HG03280 (cell line): Measurements from ENCODE around the gene PUDP.
"Not testable (repeated sequence)": the region's sequence is repeated elsewhere in the genome, so short reads cannot be mapped to it uniquely, and the experiment has no call there.

Experiments used
- ATAC-seq: cut with Tn5 transposase; IDR thresholded peaks from one replicate; pipeline ENCODE4 v1.9.1; 2021; ENCODE audit warnings: mild to moderate bottlenecking, moderate library complexity; ENCODE audit not compliant: unreplicated experiment

PUDP gene

GRCh38 chrX:7045238-7045955, 102.6 kb downstream of the PUDP start:
- ATAC-seq = no peak

GRCh38 chrX:7043796-7044433, 104.0 kb downstream of the PUDP start:
- ATAC-seq = not testable (repeated sequence)

GRCh38 chrX:7028246-7028645, 119.7 kb downstream of the PUDP start:
- ATAC-seq = no peak

GRCh38 chrX:7027071-7027470, 120.9 kb downstream of the PUDP start:
- ATAC-seq = no peak

- ATAC-seq = not testable (repeated sequence)
Observed at GRCh38 chrX:7026365-7026764, 121.6 kb downstream of the PUDP start.

GRCh38 chrX:7025471-7025870, 122.5 kb downstream of the PUDP start:
- no peak for ATAC-seq

GRCh38 chrX:7024850-7025249, 123.1 kb downstream of the PUDP start:
- ATAC-seq = no peak

GRCh38 chrX:7022996-7023395, 125.0 kb downstream of the PUDP start:
- not testable (repeated sequence) for ATAC-seq

- ATAC-seq = no peak
Observed at GRCh38 chrX:7021991-7022390, 126.0 kb downstream of the PUDP start.

GRCh38 chrX:7019555-7019954, 128.4 kb downstream of the PUDP start:
- ATAC-seq = no peak

- ATAC-seq = not testable (repeated sequence)
Observed at GRCh38 chrX:7012262-7012834, 135.6 kb downstream of the PUDP start.

- not testable (repeated sequence) for ATAC-seq
Observed at GRCh38 chrX:7010897-7011296, 137.1 kb downstream of the PUDP start.

- ATAC-seq = not testable (repeated sequence)
Observed at GRCh38 chrX:7007328-7007727, 140.6 kb downstream of the PUDP start.
